Measurements from ENCODE around the gene POLN.
"Not testable (repeated sequence)": the region's sequence is repeated elsewhere in the genome, so short reads cannot be mapped to it uniquely, and the experiment has no call there.

POLN gene

DNA sequence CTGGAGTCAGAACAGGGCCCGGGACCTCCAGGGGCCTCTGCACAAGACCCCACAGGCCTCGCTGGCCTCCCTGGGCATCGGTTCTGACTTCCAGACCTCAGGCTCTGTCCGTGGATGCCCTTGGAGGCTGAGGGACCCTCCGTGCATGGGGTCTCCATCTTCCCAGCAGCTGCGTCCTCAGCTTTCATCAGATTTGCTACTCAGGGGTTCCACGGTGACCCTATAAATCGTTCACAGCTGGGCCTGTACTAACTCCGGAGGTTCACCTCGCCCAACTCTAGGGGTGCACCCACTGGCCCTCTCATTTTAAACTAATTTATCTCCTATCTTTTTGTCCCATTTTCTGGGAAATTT, 33.1 kb upstream of the POLN start:
- not testable (repeated sequence) for DNase-seq

DNA sequence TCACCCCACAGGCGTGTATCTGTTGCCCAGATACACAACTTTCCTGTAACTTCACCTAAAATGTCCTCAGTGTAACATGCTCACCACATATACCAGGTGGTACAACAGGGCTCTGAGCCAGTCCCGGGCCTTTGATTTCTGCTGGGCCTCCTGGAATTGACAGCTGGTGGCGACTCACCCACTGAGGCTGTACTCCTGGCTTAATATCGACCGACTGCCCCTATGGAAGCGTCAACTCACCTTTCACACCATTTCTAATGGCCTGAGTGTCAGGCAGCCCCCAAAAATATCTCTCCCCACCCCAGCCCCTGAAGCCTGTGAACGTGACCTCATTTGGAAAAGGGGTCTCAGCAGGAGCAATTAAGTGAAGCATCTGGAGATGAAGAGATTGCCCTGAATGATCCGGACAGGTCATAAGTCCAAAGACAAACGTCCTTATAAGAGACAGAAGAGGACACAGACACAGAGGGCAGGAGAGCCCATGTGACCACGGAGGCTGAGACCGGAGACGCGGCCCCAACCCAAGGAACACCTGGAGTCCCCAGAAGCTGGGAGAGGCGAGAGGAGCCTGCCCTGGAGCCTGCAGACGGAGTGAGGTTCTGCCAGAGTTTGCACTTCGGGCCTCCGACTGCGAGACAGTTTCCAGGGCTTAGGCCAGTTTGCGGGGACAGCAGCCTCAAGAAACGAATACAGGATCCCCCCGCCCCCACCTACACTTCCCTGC, 32.6 kb upstream of the POLN start:
- DNase-seq = no peak

DNA sequence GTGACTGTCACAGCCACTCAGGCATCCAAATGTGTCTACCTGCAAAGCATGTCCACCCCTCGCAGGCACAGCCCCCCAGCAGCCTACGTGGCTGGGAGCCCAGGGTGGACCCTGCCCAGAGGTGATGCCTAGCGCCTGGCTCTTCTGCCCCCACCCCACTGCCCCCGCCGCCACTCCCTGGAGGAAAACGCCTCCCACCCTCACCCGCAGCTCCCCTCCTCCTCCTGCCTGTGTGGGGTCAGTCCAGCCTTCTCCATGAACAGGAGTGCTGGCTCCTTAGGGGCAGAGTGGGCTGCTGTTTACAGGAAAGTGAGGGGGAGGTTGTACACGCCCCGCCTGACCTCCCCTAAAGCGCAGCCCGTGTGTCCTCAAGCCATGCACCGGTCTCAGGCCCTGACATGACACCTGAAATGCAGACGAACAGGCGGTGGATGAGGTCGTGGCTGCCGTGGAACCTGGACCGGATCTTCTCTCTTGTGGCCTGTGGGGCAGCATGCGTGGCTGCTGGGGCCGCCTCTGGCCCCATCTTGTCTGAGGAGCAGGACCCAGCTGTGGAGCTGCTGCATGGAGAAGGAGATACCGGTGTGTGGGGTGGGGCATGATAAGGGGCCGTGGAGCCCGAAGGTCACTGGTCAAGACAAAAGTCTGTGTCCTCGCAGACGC, 31.9 kb upstream of the POLN start:
- DNase-seq = no peak

GRCh38 chr4:2273221-2273620, 31.3 kb upstream of the POLN start:
- no peak for DNase-seq

DNA sequence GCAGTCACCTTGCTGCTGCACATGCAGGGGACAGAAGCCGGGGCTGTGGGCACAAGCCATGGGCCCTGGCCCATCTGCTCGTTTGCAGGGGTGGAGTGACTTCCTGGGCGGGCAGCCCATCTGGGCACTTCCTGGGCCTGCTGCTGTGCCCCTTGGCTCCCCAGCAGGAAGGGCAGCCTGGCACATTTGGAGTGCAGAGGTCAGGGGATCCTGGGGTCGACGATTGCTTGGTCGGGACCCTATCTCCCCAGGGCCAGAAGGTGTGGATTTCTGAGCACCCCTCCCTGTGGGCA, 30.9 kb upstream of the POLN start:
- DNase-seq = no peak

DNA sequence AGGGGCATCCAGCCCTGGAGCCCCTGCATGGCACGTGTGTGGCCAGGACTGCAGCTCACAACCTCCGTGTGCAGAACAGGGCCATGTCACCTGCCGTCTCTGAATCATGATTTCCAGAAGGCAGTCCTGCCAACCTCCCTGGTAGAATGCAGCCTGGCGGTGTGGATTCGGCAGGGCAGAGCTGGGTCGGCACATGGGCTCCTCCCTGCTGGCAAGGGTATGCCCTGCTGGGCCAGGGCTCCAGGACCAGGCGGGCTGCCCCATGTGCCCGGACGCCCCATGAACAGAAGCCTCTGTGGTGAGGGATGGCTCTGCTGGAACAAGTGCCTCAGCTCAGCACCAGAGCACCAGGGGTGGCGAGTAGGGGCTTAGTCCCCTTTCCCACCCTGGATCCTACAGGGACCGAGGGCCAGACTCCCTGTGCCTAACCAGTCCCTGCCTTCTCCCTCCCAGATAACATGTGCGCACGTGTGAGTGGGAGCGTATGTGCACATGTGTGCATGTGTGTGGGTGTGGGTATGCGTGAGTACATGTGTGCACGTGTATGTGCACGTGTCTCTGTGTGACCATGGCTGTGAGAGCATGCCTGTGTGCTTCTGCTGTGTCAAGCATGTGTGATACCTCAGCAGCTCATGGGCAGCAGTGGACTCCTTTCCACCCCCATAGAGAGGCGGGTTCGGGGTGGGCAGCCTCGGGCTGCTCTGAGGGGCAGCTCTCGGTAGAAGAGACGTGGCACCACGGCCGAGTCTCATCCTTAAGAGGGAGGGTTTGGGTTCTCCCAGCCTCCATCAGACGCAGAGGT, 30.3 kb upstream of the POLN start:
- no peak for DNase-seq

- DNase-seq = no peak
Observed at GRCh38 chr4:2271279-2272025, 29.5 kb upstream of the POLN start.

DNA sequence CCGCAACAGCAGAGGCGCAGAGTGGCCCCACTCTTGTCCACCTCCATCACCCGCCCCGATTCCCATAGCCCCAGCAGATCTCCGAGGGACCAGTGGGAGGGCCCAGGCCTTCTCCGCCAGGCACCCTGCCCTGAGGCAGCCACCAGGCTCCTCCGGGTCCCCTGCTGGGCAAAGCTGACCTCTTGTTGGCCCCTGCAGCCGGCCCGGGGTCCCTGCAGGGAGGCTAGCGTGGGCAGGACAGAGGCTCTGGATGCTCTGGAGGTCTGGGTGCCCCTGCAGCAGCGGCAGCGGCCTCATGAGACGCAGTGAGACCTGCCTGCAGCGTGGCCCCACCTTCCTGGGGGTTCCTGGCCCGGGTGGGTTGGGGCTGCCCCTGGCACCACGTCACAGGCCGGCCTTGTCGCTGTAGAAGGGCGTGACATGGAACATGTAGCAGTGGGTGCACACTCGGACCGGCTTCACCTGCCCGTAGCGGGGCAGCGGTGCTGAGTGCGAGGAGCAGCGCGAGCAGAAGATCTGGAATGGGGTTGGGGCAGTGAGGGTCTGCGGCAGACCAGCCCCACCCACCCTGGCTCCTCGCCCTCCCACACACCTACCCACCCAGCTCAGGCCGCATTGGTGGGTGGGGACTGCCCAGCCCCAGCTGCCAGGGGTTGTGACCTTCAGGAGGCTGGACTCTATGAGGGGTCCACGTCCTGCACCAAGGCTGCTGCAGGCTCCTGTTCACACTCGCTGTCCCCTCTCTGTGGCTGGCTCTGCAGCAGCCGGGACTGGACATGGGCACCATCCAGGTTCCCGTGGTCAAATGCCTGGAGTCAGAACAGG, 28.6 kb upstream of the POLN start:
- DNase-seq = no peak

DNA sequence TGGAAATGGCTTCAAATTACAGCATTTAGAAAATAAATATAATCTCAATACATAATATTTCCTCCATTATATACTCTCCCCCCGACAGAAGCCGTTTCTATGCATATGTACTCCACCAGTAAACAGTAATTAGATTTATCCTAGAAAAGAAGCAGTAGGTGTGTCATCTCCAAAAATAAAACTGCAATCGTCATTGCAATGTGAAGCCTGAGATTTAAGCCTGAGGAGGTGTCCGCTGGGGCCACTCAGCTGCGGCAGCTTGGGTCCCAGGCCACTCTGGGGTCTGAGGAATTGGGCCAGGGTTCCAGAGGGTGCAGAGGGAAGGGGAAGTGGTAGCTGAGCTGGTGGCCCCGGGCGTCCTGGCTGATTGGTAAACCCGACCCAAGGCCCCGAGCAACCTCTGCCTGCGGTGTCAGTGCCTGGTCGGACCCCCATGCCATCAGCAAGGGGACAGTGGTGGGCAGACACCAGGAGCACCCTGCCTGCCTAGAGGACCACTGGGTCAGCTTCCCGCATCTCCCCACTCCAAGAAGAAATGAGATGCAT, 27.8 kb upstream of the POLN start:
- DNase-seq = no peak

DNA sequence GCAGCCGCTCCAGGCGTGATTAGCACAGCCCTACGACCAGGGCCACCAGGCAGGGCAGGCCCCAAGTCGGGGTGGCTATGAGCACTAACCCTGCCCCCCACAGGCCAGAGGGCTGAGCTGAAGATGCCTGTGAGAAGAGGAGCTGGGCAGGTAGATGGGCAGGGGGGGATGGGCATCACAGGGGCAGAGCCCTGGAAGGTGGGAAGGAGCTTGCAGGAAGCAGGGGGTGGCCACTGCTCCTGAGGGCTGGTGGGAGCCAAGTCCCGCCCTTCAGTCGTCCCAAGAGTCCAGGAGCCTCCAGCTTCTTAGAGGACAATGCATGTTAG, 27.2 kb upstream of the POLN start:
- no peak for DNase-seq

- DNase-seq = no peak
Observed at GRCh38 chr4:2268357-2269205, 26.7 kb upstream of the POLN start.

GRCh38 chr4:2267841-2268240, 25.9 kb upstream of the POLN start:
- no peak for DNase-seq

DNA sequence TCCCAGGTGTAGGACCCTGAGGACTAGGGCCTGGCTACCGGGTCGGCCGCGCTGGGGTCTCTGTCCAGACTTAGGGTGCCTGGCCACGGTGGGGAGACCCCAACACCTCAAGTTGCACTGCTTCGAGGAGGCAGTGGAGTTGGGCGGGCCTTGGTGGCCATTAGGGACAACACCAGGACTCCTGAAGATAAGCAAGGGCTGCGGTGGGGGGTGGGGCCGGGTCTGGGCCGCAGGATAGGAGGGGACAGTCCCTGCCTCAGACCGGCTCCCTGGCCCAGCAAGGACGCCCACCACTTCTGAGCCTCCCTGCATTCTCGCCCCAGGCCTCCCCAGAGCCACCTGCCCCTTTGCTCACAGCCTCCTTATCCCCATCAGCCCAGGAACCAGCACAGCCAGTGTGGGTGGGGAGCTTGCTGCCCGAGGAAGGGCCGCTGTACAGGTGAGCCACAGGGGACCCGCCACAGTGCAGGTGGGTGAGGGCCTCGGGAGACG, 25.4 kb upstream of the POLN start:
- no peak for DNase-seq

- no peak for DNase-seq
Observed at GRCh38 chr4:2266821-2267220, 24.9 kb upstream of the POLN start.

- no peak for DNase-seq
Observed at GRCh38 chr4:2266181-2266580, 24.3 kb upstream of the POLN start.

- DNase-seq = no peak
Observed at GRCh38 chr4:2265113-2266110, 23.5 kb upstream of the POLN start.

- no peak for DNase-seq
Observed at GRCh38 chr4:2264481-2265041, 22.6 kb upstream of the POLN start.

GRCh38 chr4:2263926-2264321, 22.0 kb upstream of the POLN start:
- no peak for DNase-seq

- no peak for DNase-seq
Observed at GRCh38 chr4:2262944-2263250, 21.0 kb upstream of the POLN start.
